ENCODE measurements around the gene TBCA. TPM values are rescaled to one million over a fixed set of nuclear protein-coding genes. Genes with fewer than 3 reads are reported as not detected.

Gene TBCA
- total RNA-seq, 1 donor from 2014 or later, result 208 TPM

GRCh38 chr5:77785229-77785628, 9.1 kb upstream of the TBCA start:
- no peaks in the 10 kb centered on the region for H3K4me1 Mint-ChIP-seq (ENCODE audit: unreplicated experiment)
- no peaks in the 10 kb centered on the region for H3K36me3 Mint-ChIP-seq
- no peak for TF ChIP-seq CTCF (conservative IDR thresholded peaks at IDR 0.05)

GRCh38 chr5:77784735-77785134, 8.6 kb upstream of the TBCA start:
- Mint-ChIP-seq H3K9me3 (peaks cover 5% of the 10 kb centered on the region), H3K4me1 (ENCODE audit: unreplicated experiment) (no peaks in the 10 kb centered on the region), H3K27me3 (no peaks in the 10 kb centered on the region), H3K36me3 (no peaks in the 10 kb centered on the region), H3K27ac (no peak overlapping the region), H3K4me3 (no peak overlapping the region)
- no peak for DNase-seq (ENCODE audit: extremely low spot score, unreplicated experiment)
- no peak for TF ChIP-seq CTCF (conservative IDR thresholded peaks at IDR 0.05)

More at GRCh38 chr5:77785229-77785628, 9.1 kb upstream of the TBCA start:
- peaks cover 5% of the 10 kb centered on the region for H3K9me3 Mint-ChIP-seq
- no peak for DNase-seq (ENCODE audit: extremely low spot score, unreplicated experiment)
- no peak overlapping the region for H3K4me3 Mint-ChIP-seq
- no peaks in the 10 kb centered on the region for H3K27me3 Mint-ChIP-seq
- no peak overlapping the region for H3K27ac Mint-ChIP-seq

GRCh38 chr5:77781076-77781475, 4.9 kb upstream of the TBCA start:
- Mint-ChIP-seq H3K36me3 (no peaks in the 10 kb centered on the region), H3K9me3 (peaks cover 5% of the 10 kb centered on the region), H3K4me3 (no peak overlapping the region), H3K4me1 (ENCODE audit: unreplicated experiment) (no peaks in the 10 kb centered on the region), H3K27ac (no peak overlapping the region), H3K27me3 (no peaks in the 10 kb centered on the region)
- no peak for DNase-seq (ENCODE audit: extremely low spot score, unreplicated experiment)
- no peak for TF ChIP-seq CTCF (conservative IDR thresholded peaks at IDR 0.05)

- DNase-seq (ENCODE audit: extremely low spot score, unreplicated experiment), result no peak
- H3K4me1 Mint-ChIP-seq (ENCODE audit: unreplicated experiment), result peaks cover 14% of the 10 kb centered on the region
- no peak overlapping the region for H3K4me3 Mint-ChIP-seq
- peaks cover under 1% of the 10 kb centered on the region for H3K36me3 Mint-ChIP-seq
- no peak for TF ChIP-seq CTCF (conservative IDR thresholded peaks at IDR 0.05)
- no peak overlapping the region for H3K27ac Mint-ChIP-seq
- no peaks in the 10 kb centered on the region for H3K27me3 Mint-ChIP-seq
- H3K9me3 Mint-ChIP-seq, result no peaks in the 10 kb centered on the region
Measured at GRCh38 chr5:77778881-77779438, 2.8 kb upstream of the TBCA start.

- Mint-ChIP-seq H3K9me3 (no peaks in the 10 kb centered on the region), H3K27ac (no peak overlapping the region), H3K4me3 (peak overlapping the region; percentile 67), H3K4me1 (ENCODE audit: unreplicated experiment) (peaks cover 19% of the 10 kb centered on the region), H3K36me3 (peaks cover 3% of the 10 kb centered on the region), H3K27me3 (no peaks in the 10 kb centered on the region)
- DNase-seq (ENCODE audit: extremely low spot score, unreplicated experiment), result no peak
- TF ChIP-seq CTCF (conservative IDR thresholded peaks at IDR 0.05), result no peak
Measured at GRCh38 chr5:77778398-77778797, 2.3 kb upstream of the TBCA start.

GRCh38 chr5:77777911-77778310, 1.8 kb upstream of the TBCA start:
- Mint-ChIP-seq H3K36me3 (peaks cover 3% of the 10 kb centered on the region), H3K27me3 (no peaks in the 10 kb centered on the region), H3K9me3 (no peaks in the 10 kb centered on the region), H3K4me3 (peak overlapping the region; percentile 70), H3K27ac (no peak overlapping the region), H3K4me1 (ENCODE audit: unreplicated experiment) (peaks cover 19% of the 10 kb centered on the region)
- no peak for DNase-seq (ENCODE audit: extremely low spot score, unreplicated experiment)
- TF ChIP-seq CTCF (conservative IDR thresholded peaks at IDR 0.05), result no peak
